BE2C (cell line): ENCODE data around the gene DTX3L.

Source experiments
- DNase-seq: peaks from one replicate; pipeline ENCODE4 v3.0.0-alpha.2; 2020
- H3K27me3 ChIP-seq: fragments of 250-450 bp; sonication (Bioruptor Pico); 2 replicates; pipeline ENCODE4 v1.5.1; 2020; ENCODE audit warnings: mild to moderate bottlenecking
- H3K36me3 ChIP-seq: fragments of 250-450 bp; sonication (Bioruptor Pico); 2 replicates; pipeline ENCODE4 v1.5.1; 2020; ENCODE audit warnings: mild to moderate bottlenecking
- H3K4me1 ChIP-seq: fragments of 250-450 bp; sonication (Bioruptor Pico); 2 replicates; pipeline ENCODE4 v1.5.1; 2020
- H3K4me3 ChIP-seq: 2 replicates; pipeline ENCODE4 v1.5.1; 2011; ENCODE audit warnings: low read depth, low read length
- H3K9me3 ChIP-seq: fragments of 250-450 bp; sonication (Bioruptor Pico); 2 replicates; pipeline ENCODE4 v1.5.1; 2020
- CTCF ChIP-seq: IDR thresholded peaks from 2 replicates; pipeline ENCODE4 v1.5.1; 2012; ENCODE audit warnings: mild to moderate bottlenecking, low read depth, low read length

The DTX3L gene

GRCh38 chr3:122615303-122615702, 51.2 kb downstream of the DTX3L start:
- TF ChIP-seq CTCF, result no peak
- Histone ChIP-seq H3K4me3 (no peak overlapping the region), H3K27me3 (peaks cover 43% of the 10 kb centered on the region), H3K4me1 (no peaks in the 10 kb centered on the region), H3K36me3 (no peaks in the 10 kb centered on the region), H3K9me3 (no peaks in the 10 kb centered on the region)
- no peak for DNase-seq

GRCh38 chr3:122618614-122619013, 54.5 kb downstream of the DTX3L start:
- no peaks in the 10 kb centered on the region for H3K36me3 ChIP-seq
- peaks cover 58% of the 10 kb centered on the region for H3K27me3 ChIP-seq
- TF ChIP-seq CTCF, result no peak
- no peaks in the 10 kb centered on the region for H3K4me1 ChIP-seq
- H3K4me3 ChIP-seq, result no peak overlapping the region
- DNase-seq, result no peak
- no peaks in the 10 kb centered on the region for H3K9me3 ChIP-seq

- DNase-seq, result no peak
- no peak for TF ChIP-seq CTCF
- no peaks in the 10 kb centered on the region for H3K4me1 ChIP-seq
- peaks cover 61% of the 10 kb centered on the region for H3K27me3 ChIP-seq
- H3K4me3 ChIP-seq, result no peak overlapping the region
- no peaks in the 10 kb centered on the region for H3K9me3 ChIP-seq
- no peaks in the 10 kb centered on the region for H3K36me3 ChIP-seq
Observed at GRCh38 chr3:122619040-122619439, 54.9 kb downstream of the DTX3L start.

GRCh38 chr3:122620399-122620798, 56.3 kb downstream of the DTX3L start:
- H3K36me3 ChIP-seq, result no peaks in the 10 kb centered on the region
- no peak overlapping the region for H3K4me3 ChIP-seq
- H3K9me3 ChIP-seq, result no peaks in the 10 kb centered on the region
- TF ChIP-seq CTCF, result no peak
- peaks cover 71% of the 10 kb centered on the region for H3K27me3 ChIP-seq
- no peak for DNase-seq
- H3K4me1 ChIP-seq, result no peaks in the 10 kb centered on the region

GRCh38 chr3:122621112-122621511, 57.0 kb downstream of the DTX3L start:
- Histone ChIP-seq H3K27me3 (peaks cover 68% of the 10 kb centered on the region), H3K4me3 (no peak overlapping the region), H3K9me3 (no peaks in the 10 kb centered on the region), H3K4me1 (no peaks in the 10 kb centered on the region), H3K36me3 (no peaks in the 10 kb centered on the region)
- TF ChIP-seq CTCF, result no peak
- DNase-seq, result no peak

GRCh38 chr3:122623031-122623829, 59.1 kb downstream of the DTX3L start:
- Histone ChIP-seq H3K9me3 (no peaks in the 10 kb centered on the region), H3K27me3 (peaks cover 64% of the 10 kb centered on the region), H3K4me3 (no peak overlapping the region), H3K4me1 (peaks cover 4% of the 10 kb centered on the region; the same call in 1 of the 2 replicates), H3K36me3 (no peaks in the 10 kb centered on the region)
- no peak for DNase-seq
- no peak for TF ChIP-seq CTCF
